GM23338 (cell line): Measurements from ENCODE around the gene SLC25A22. TPM values are rescaled to one million over a fixed set of nuclear protein-coding genes. Genes with fewer than 3 reads are reported as not detected.

ENCODE experiments used
- ATAC-seq: fragments of 200-7000 bp; cut with Tn5 transposase; 3 replicates; pipeline ENCODE4 v1.9.1; 2020
- DNase-seq: peaks from one replicate; pipeline ENCODE4 v3.0.0-alpha.2; 2015; ENCODE audit warnings: low spot score
- H2AFZ ChIP-seq: fragments of 200-600 bp; sonication (generic); 2 replicates; pipeline ENCODE4 v1.8.0; 2016; ENCODE audit warnings: antibody characterized with exemption, mild to moderate bottlenecking, moderate library complexity
- H3F3A ChIP-seq: fragments of 200-600 bp; sonication (generic); replicated peaks from 2 replicates; pipeline ENCODE4 v1.8.0; 2017; ENCODE audit warnings: antibody characterized with exemption, mixed run types, low read depth
- H3K27ac ChIP-seq: fragments of 200-600 bp; sonication (generic); 2 replicates; pipeline ENCODE4 v1.6.1; 2016; ENCODE audit warnings: low read depth
- H3K27me3 ChIP-seq: fragments of 200-600 bp; sonication (generic); 2 replicates; pipeline ENCODE4 v1.8.0; 2016; ENCODE audit warnings: mild to moderate bottlenecking, mixed run types, moderate library complexity; ENCODE audit not compliant: insufficient read depth
- H3K36me3 ChIP-seq: fragments of 200-600 bp; sonication (generic); 2 replicates; pipeline ENCODE4 v1.8.0; 2016; ENCODE audit warnings: mild to moderate bottlenecking; ENCODE audit not compliant: insufficient read depth
- H3K4me1 ChIP-seq: fragments of 200-600 bp; sonication (generic); 2 replicates; pipeline ENCODE4 v1.8.0; 2016; ENCODE audit warnings: mild to moderate bottlenecking, moderate library complexity; ENCODE audit not compliant: insufficient read depth
- H3K4me2 ChIP-seq: fragments of 200-600 bp; sonication (generic); 2 replicates; pipeline ENCODE4 v1.7.1; 2017; ENCODE audit warnings: mixed run types
- H3K4me3 ChIP-seq: fragments of 200-600 bp; sonication (generic); 2 replicates; pipeline ENCODE4 v1.6.1; 2016; ENCODE audit warnings: mixed run types
- H3K79me2 ChIP-seq: fragments of 200-600 bp; sonication (generic); replicated peaks from 2 replicates; pipeline ENCODE4 v1.8.0; 2017; ENCODE audit warnings: mild to moderate bottlenecking; ENCODE audit not compliant: insufficient read depth
- H3K9me2 ChIP-seq: fragments of 200-600 bp; sonication (generic); 2 replicates; pipeline ENCODE4 v1.8.0; 2017; ENCODE audit not compliant: insufficient read depth
- H4K20me1 ChIP-seq: fragments of 200-600 bp; sonication (generic); replicated peaks from 2 replicates; pipeline ENCODE4 v1.8.0; 2017; ENCODE audit warnings: mild to moderate bottlenecking; ENCODE audit not compliant: insufficient read depth
- H3K27ac Mint-ChIP-seq: 2 replicates; pipeline ENCODE4 v1.8.0; 2020; ENCODE audit warnings: inconsistent platforms, mild to moderate bottlenecking, moderate library complexity, mixed read lengths
- H3K27me3 Mint-ChIP-seq: 3 replicates; pipeline ENCODE4 v1.8.0; 2022; ENCODE audit warnings: low read depth, mild to moderate bottlenecking, moderate library complexity, mixed read lengths, inconsistent platforms; ENCODE audit not compliant: insufficient read depth, poor library complexity
- H3K36me3 Mint-ChIP-seq: 3 replicates; pipeline ENCODE4 v1.8.0; 2021; ENCODE audit warnings: low read depth, mild to moderate bottlenecking, inconsistent platforms, moderate library complexity, mixed read lengths
- H3K4me1 Mint-ChIP-seq: 3 replicates; pipeline ENCODE4 v1.8.0; 2020; ENCODE audit warnings: mild to moderate bottlenecking, inconsistent platforms, mixed read lengths
- H3K4me3 Mint-ChIP-seq: 3 replicates; pipeline ENCODE4 v1.8.0; 2021; ENCODE audit warnings: moderate library complexity, mild to moderate bottlenecking, inconsistent platforms, mixed read lengths
- H3K9me3 Mint-ChIP-seq: 3 replicates; pipeline ENCODE4 v1.8.0; 2020; ENCODE audit warnings: moderate library complexity, mild to moderate bottlenecking, inconsistent platforms, mixed read lengths
- CREB1 ChIP-seq: fragments of 250-450 bp; sonication (Bioruptor Pico); IDR thresholded peaks from 2 replicates; pipeline ENCODE4 v1.5.0; 2020; ENCODE audit warnings: low read depth, mild to moderate bottlenecking, moderate library complexity
- CTCF ChIP-seq, 2 experiments: fragments of 200-600 bp in 1 of 2; sonication (generic) in 1 of 2; conservative IDR thresholded peaks; 2 replicates each; pipeline versions ENCODE4 v1.5.1 to v1.6.1; 2016 to 2017; ENCODE audit warnings: antibody characterized with exemption in 2 of 2, low read depth in 2 of 2, mild to moderate bottlenecking in 2 of 2, moderate library complexity in 1 of 2
- ETS1 ChIP-seq: IDR thresholded peaks from 2 replicates; pipeline ENCODE4 v1.6.1; 2016; ENCODE audit warnings: antibody characterized with exemption
- EZH2 ChIP-seq: fragments of 200-600 bp; sonication (generic); IDR thresholded peaks from one replicate; pipeline ENCODE4 v1.8.0; 2017; ENCODE audit warnings: antibody characterized with exemption, mild to moderate bottlenecking, low read depth; ENCODE audit not compliant: unreplicated experiment
- EZH2phosphoT487 ChIP-seq: fragments of 200-600 bp; sonication (generic); IDR thresholded peaks from one replicate; pipeline ENCODE4 v1.8.1; 2018; ENCODE audit warnings: antibody characterized with exemption; ENCODE audit not compliant: unreplicated experiment
- JUNB ChIP-seq: IDR thresholded peaks from one replicate; pipeline ENCODE4 v1.6.1; 2016; ENCODE audit warnings: antibody characterized with exemption; ENCODE audit not compliant: unreplicated experiment
- NANOG ChIP-seq: IDR thresholded peaks from 2 replicates; pipeline ENCODE4 v1.6.1; 2016; ENCODE audit warnings: antibody characterized with exemption, borderline replicate concordance
- POLR2AphosphoS5 ChIP-seq: IDR thresholded peaks from 2 replicates; pipeline ENCODE4 v1.6.1; 2016; ENCODE audit warnings: antibody characterized with exemption, low read depth
- REST ChIP-seq: IDR thresholded peaks from one replicate; pipeline ENCODE4 v1.6.1; 2018; ENCODE audit warnings: antibody characterized with exemption; ENCODE audit not compliant: unreplicated experiment
- STAT1 ChIP-seq: IDR thresholded peaks from one replicate; pipeline ENCODE4 v1.6.1; 2016; ENCODE audit warnings: antibody characterized with exemption; ENCODE audit not compliant: unreplicated experiment
- ZNF114 ChIP-seq: fragments of 250-450 bp; sonication (Bioruptor Pico); IDR thresholded peaks from 2 replicates; pipeline ENCODE4 v1.5.0; 2020; ENCODE audit warnings: mild to moderate bottlenecking, moderate library complexity
- ZNF331 ChIP-seq: fragments of 250-450 bp; sonication (Bioruptor Pico); IDR thresholded peaks from 2 replicates; pipeline ENCODE4 v1.5.0; 2020; ENCODE audit warnings: low read depth, mild to moderate bottlenecking, moderate library complexity
- ZNF462 ChIP-seq: fragments of 250-450 bp; sonication (Bioruptor Pico); IDR thresholded peaks from 2 replicates; pipeline ENCODE4 v1.5.0; 2020; ENCODE audit warnings: mild to moderate bottlenecking, moderate library complexity
- polyA plus RNA-seq: library from polyadenylated mRNA; unstranded; fragments of >200 nt; fragmentation: Nextera tagmentation; extraction: Ambion mirVana; gene quantifications from 2 replicates; pipeline ENCODE4 v1.2.1, GENCODE V29; 2016
- total RNA-seq: library from RNA; depleted of rRNA; stranded (reverse); fragments of >200 nt; shearing (Covaris generic); gene quantifications from 2 replicates; pipeline ENCODE4 v1.2.3, GENCODE V29; 2014

Gene SLC25A22
- total and polyA plus RNA-seq, 2 experiments from 2014 or later: 21.0 to 46.4 TPM

- Mint-ChIP-seq H3K36me3 (peaks cover 13% of the 10 kb centered on the region; the same call in 2 of the 3 replicates), H3K4me1 (peaks cover 33% of the 10 kb centered on the region), H3K9me3 (no peaks in the 10 kb centered on the region), H3K4me3 (peak overlapping the region; percentile 73), H3K27me3 (peaks cover 44% of the 10 kb centered on the region), H3K27ac (no peak overlapping the region)
- ATAC-seq (no peak), DNase-seq (peak; percentile 62)
- Histone ChIP-seq H3K27me3 (peaks cover 27% of the 10 kb centered on the region), H2AFZ (no peak overlapping the region), H3F3A (peaks cover 24% of the 10 kb centered on the region; the same call in 1 of the 2 replicates), H3K4me2 (peak overlapping the region; percentile 93), H3K36me3 (no peaks in the 10 kb centered on the region), H3K4me3 (peak overlapping the region; percentile 89), H3K27ac (no peak overlapping the region), H3K9me2 (no peaks in the 10 kb centered on the region), H3K79me2 (0 out of 2 replicates have a peak, but pooled peaks cover 5% of the 10 kb centered on the region), H3K4me1 (peaks cover 22% of the 10 kb centered on the region), H4K20me1 (peaks cover 14% of the 10 kb centered on the region; the same call in 1 of the 2 replicates)
- TF ChIP-seq NANOG (no peak), JUNB (no peak), CTCF (conservative IDR thresholded peaks at IDR 0.05; ENCODE audit: low read depth in 2 of 2) (no peak), REST (no peak), ZNF462 (CRISPR knock-in tag) (no peak), STAT1 (no peak), EZH2 (no peak), CREB1 (CRISPR knock-in tag) (no peak), EZH2phosphoT487 (no peak), POLR2AphosphoS5 (no peak; the same call in 1 of the 2 replicates), ZNF114 (CRISPR knock-in tag) (no peak), ZNF331 (no peak), ETS1 (no peak)
Observed at GRCh38 chr11:833849-834311, 35.8 kb upstream of the SLC25A22 start.
